Right lobe of liver (tissue), 4 donors: ENCODE data around the gene LRMDA.

Experiments used
- POLR2A ChIP-seq: fragments of 450-650 bp; IDR thresholded peaks from one replicate; pipeline ENCODE4 v1.6.1; 2017; ENCODE audit warnings: antibody characterized with exemption, mild to moderate bottlenecking
- TF ChIP-seq, protein P1 (sequence below), 4 donors: fragments of 200-600 bp in 3 of 4; fragments of 450-650 bp in 1 of 4; IDR thresholded peaks; one replicate each; pipeline versions ENCODE4 v1.5.1 to v1.8.0; 2016 to 2022; ENCODE audit warnings: antibody characterized with exemption in 4 of 4, mild to moderate bottlenecking in 2 of 4
- donor health status: DM: no; HTN: no; CAD: no.
- donor health status: DM: no; HTN: no; CAD: no.
- donor health status: DM: no; HTN: yes; CAD: no.

DNA sequence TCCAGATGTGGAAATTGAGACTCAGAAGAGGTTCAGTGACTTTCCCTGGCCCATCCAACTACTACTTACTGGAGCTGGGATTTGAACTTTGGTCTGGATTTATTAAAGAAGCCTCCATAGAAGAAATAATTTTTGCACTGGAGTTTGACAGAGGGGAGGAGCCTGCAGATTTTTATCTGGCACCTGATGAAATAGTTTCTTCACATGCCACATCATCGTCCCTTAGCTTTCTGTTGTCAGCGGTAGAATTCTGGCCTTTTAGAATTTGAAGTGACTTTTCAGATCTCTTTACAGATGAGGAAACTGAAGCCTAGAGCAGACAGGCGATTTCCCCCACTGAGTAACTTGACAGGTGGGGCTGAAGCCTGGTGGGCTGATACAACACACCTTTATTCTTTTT, 233.5 kb downstream of the LRMDA start:
- TF ChIP-seq, protein P1, sequence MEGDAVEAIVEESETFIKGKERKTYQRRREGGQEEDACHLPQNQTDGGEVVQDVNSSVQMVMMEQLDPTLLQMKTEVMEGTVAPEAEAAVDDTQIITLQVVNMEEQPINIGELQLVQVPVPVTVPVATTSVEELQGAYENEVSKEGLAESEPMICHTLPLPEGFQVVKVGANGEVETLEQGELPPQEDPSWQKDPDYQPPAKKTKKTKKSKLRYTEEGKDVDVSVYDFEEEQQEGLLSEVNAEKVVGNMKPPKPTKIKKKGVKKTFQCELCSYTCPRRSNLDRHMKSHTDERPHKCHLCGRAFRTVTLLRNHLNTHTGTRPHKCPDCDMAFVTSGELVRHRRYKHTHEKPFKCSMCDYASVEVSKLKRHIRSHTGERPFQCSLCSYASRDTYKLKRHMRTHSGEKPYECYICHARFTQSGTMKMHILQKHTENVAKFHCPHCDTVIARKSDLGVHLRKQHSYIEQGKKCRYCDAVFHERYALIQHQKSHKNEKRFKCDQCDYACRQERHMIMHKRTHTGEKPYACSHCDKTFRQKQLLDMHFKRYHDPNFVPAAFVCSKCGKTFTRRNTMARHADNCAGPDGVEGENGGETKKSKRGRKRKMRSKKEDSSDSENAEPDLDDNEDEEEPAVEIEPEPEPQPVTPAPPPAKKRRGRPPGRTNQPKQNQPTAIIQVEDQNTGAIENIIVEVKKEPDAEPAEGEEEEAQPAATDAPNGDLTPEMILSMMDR (IDR thresholded peaks at IDR 0.05): no peak
- no peak for TF ChIP-seq POLR2A
